Astrocyte of the spinal cord (primary cell): ENCODE measurements around the gene ZFHX3.

Source experiments
- DNase-seq: peaks from one replicate; pipeline ENCODE4 v3.0.0; 2011; ENCODE audit warnings: low read depth, low spot score
- H3K4me3 ChIP-seq: 2 replicates; pipeline ENCODE4 v1.5.1; 2011; ENCODE audit warnings: low read depth, mild to moderate bottlenecking, low read length, moderate library complexity
- in situ Hi-C: cut with HindIII; loops from 2 replicates; pipeline ENCODE4 v1.10.0; 2017; ENCODE audit warnings: low sequenced_read_pairs
- TF ChIP-seq, protein P1 (sequence below): IDR thresholded peaks from 2 replicates; pipeline ENCODE4 v1.5.1; 2012; ENCODE audit warnings: low read depth, mild to moderate bottlenecking, low read length, inconsistent platforms

ZFHX3 gene

DNA sequence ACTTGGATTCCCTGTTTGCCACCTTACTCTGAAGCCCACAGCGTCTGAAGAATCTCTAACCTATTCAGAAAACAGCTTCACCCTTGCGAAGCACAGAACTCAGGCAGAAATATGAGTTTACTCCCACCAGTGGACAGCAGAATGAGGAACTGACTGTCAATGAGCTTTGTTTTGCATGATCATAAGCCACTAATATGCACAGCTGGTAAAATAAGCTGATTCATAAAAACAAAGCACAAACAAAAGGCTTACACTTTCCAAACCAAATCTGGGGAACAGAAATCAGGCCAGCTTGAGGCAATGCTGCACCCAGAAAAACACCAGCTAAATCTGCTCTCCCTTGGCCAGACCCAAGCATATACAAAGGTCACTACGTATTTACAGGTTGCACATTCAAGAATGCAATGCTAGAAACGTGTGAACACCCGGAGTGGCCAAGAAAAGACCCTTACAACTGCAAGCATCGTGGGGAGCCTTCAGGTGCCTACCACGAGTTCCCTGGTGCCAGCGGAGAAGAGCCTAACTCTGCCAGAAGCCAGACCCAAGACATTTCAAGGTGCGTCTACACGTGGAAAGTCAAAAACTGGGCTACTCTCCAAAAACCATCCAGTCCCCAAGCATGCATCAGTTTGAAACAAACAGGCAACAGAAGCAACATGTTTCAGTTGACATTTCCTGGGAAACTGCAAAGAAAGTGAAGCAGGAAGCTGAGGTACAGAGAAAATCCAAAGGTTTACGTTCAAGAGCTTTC lies 207.1 kb downstream of the ZFHX3 start:
- no peak overlapping the region for H3K4me3 ChIP-seq

DNA sequence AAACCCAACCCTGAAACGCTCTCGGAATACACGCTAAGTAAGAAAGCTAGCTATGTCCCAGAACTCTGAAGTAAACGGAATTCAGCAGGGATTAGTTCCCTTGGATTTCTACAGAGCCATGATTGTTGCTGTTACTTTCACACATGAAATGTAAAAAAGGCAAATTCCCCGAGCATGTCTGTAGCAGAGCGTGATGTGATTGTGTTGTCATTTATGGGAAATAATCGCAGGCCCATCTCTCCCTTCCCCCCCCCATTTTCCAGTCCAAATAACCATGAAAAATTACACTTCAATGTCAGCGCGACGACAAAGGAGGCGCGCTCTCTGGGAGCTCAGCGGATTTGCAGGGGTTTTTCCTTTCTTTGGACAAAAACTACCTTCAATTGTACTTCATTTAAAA lies 209.0 kb downstream of the ZFHX3 start:
- in situ Hi-C loops, result no loop called here
- TF ChIP-seq, protein P1, sequence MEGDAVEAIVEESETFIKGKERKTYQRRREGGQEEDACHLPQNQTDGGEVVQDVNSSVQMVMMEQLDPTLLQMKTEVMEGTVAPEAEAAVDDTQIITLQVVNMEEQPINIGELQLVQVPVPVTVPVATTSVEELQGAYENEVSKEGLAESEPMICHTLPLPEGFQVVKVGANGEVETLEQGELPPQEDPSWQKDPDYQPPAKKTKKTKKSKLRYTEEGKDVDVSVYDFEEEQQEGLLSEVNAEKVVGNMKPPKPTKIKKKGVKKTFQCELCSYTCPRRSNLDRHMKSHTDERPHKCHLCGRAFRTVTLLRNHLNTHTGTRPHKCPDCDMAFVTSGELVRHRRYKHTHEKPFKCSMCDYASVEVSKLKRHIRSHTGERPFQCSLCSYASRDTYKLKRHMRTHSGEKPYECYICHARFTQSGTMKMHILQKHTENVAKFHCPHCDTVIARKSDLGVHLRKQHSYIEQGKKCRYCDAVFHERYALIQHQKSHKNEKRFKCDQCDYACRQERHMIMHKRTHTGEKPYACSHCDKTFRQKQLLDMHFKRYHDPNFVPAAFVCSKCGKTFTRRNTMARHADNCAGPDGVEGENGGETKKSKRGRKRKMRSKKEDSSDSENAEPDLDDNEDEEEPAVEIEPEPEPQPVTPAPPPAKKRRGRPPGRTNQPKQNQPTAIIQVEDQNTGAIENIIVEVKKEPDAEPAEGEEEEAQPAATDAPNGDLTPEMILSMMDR, result no peak
- H3K4me3 ChIP-seq, result no peak overlapping the region
- no peak for DNase-seq

More for the DNA sequence above, 207.1 kb downstream of the ZFHX3 start:
- TF ChIP-seq, protein P1, result no peak
- no peak for DNase-seq
- in situ Hi-C loops, result no loop called here

GRCh38 chr16:72838586-72838910 lies 209.4 kb downstream of the ZFHX3 start:
- H3K4me3 ChIP-seq, result no peak overlapping the region
- TF ChIP-seq, protein P1, result no peak
- in situ Hi-C loops, result no loop called here

DNA sequence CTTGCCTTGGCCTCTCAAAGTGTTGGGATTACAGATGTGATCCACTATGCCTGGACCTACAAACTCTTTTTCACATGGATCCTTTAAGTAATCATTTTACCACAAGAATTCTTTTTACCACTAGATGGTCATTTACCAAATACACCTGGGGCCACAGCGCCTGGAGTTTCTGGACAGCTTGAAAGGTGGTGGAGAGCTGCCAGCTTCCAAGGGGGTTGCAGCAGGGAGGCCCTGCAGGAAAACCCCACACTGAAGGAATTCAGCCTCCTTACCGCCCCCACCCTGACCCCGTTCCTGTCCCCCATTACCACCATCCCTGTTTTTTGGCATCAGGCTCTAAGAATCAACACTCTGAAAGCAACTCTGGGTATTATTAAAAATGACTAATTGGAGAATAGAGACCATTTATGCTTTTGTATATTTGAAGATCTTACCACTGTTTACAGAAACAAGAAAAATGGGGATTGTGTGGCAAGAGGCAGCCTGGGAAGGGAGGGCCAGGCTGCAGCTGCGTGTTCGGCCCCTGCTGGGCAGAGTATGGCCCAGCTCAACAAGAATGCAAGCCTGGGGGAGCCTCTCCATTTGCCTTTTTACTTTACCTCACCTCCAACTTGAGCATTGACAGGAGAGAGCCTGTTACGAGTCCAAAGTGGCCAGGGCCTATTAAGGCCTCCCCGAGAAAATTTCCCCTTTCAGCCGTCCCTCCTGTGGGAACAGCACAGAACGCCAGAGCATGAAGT lies 209.9 kb downstream of the ZFHX3 start:
- H3K4me3 ChIP-seq, result no peak overlapping the region
- DNase-seq, result peak; percentile 56
- TF ChIP-seq, protein P1, result no peak
- in situ Hi-C loops, result no loop called here

More at GRCh38 chr16:72838586-72838910, 209.4 kb downstream of the ZFHX3 start:
- DNase-seq, result no peak

DNA sequence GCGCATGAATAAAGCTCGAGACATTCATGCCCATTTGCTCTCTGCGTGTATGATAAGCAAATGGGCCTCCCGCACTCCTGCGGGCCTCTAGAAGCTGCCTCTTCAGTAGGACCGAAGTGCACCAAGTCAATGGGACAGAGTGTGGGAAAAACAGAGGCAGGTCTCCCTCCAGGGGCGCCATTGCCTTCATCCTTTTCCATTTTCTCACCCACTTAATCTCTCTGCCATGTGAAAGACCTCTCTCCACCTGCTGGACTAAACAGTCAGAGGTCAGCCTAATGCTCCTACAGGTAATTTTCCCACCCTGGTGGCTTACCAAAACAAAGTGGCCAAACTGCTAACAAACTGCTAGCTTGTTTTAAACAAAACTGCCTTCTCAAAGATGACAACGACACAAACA lies 210.9 kb downstream of the ZFHX3 start:
- in situ Hi-C loops, result no loop called here
- TF ChIP-seq, protein P1, result peak; percentile 0
- H3K4me3 ChIP-seq, result no peak overlapping the region

GRCh38 chr16:72836181-72836580 lies 211.7 kb downstream of the ZFHX3 start:
- in situ Hi-C loops, result no loop called here
- DNase-seq, result no peak

More for the DNA sequence above, 210.9 kb downstream of the ZFHX3 start:
- no peak for DNase-seq

More at GRCh38 chr16:72836181-72836580, 211.7 kb downstream of the ZFHX3 start:
- no peak overlapping the region for H3K4me3 ChIP-seq
- TF ChIP-seq, protein P1, result no peak
